GM13976 (cell line): ENCODE data around the gene NFATC2IP.

Experiments used
- DNase-seq: peaks from one replicate; pipeline ENCODE4 v3.0.0; 2012; ENCODE audit warnings: low spot score
- CTCF ChIP-seq: IDR thresholded peaks from 2 replicates; pipeline ENCODE4 v1.5.1; 2012; ENCODE audit warnings: borderline replicate concordance, mild to moderate bottlenecking; ENCODE audit not compliant: insufficient read depth; ENCODE audit errors: extremely low read depth, missing control alignments, control extremely low read depth
- in situ Hi-C: fragments of 300-500 bp; cut with MboI; formaldehyde crosslinking; loops from one replicate; pipeline ENCODE4 v1.12.0; 2022; ENCODE audit warnings: low sequenced_read_pairs, mixed read lengths, inconsistent platforms; ENCODE audit not compliant: unreplicated experiment

The NFATC2IP gene

GRCh38 chr16:29012913-29013553, 62.3 kb downstream of the NFATC2IP start:
- in situ Hi-C loops: no loop called here
- DNase-seq: no peak
- TF ChIP-seq CTCF: no peak

GRCh38 chr16:29014561-29015069, 63.9 kb downstream of the NFATC2IP start:
- in situ Hi-C loops: no loop called here
- no peak for TF ChIP-seq CTCF
- DNase-seq: no peak
